ENCODE results near the gene BSDC1.
A peak's percentile ranks its signal among the peaks of the same experiment; 100 is the strongest.

BSDC1 gene

GRCh38 chr1:32336963-32337675 is 57.1 kb downstream of the BSDC1 start:
- peak; percentile 40 for DNase-seq (ENCODE audit: low read depth)

- DNase-seq (ENCODE audit: low read depth) = no peak
Measured at GRCh38 chr1:32336591-32336932, 57.7 kb downstream of the BSDC1 start.

GRCh38 chr1:32335790-32336590 is 58.3 kb downstream of the BSDC1 start, which contains the start of gene MARCKSL1:
TSS of gene MARCKSL1 (minus strand) at chr1:32336233. CDS start at chr1:32336033, 200 bp downstream.
- peak; percentile 56 for DNase-seq (ENCODE audit: low read depth)

- DNase-seq (ENCODE audit: low read depth) = no peak
Measured at GRCh38 chr1:32335535-32335789, 58.8 kb downstream of the BSDC1 start.

GRCh38 chr1:32334864-32335534 is 59.2 kb downstream of the BSDC1 start:
- DNase-seq (ENCODE audit: low read depth) = no peak

- DNase-seq (ENCODE audit: low read depth) = no peak
Measured at GRCh38 chr1:32334274-32334861, 59.9 kb downstream of the BSDC1 start.

- DNase-seq (ENCODE audit: low read depth) = no peak
Measured at GRCh38 chr1:32333251-32333963, 60.8 kb downstream of the BSDC1 start.

GRCh38 chr1:32332290-32333079 is 61.8 kb downstream of the BSDC1 start:
- no peak for DNase-seq (ENCODE audit: low read depth)

- no peak for DNase-seq (ENCODE audit: low read depth)
Measured at GRCh38 chr1:32331549-32331948, 62.7 kb downstream of the BSDC1 start.

- DNase-seq (ENCODE audit: low read depth) = no peak
Measured at GRCh38 chr1:32330558-32331151, 63.6 kb downstream of the BSDC1 start.

- DNase-seq (ENCODE audit: low read depth) = no peak
Measured at GRCh38 chr1:32329931-32330466, 64.2 kb downstream of the BSDC1 start.

GRCh38 chr1:32327204-32327603 is 67.0 kb downstream of the BSDC1 start:
- DNase-seq (ENCODE audit: low read depth) = no peak

- no peak for DNase-seq (ENCODE audit: low read depth)
Measured at GRCh38 chr1:32321712-32322291, 72.4 kb downstream of the BSDC1 start.

- DNase-seq (ENCODE audit: low read depth) = no peak
Measured at GRCh38 chr1:32318127-32318869, 75.9 kb downstream of the BSDC1 start.

- no peak for DNase-seq (ENCODE audit: low read depth)
Measured at GRCh38 chr1:32316903-32317277, 77.4 kb downstream of the BSDC1 start.
